Right hindlimb (tissue), 1 donor: ENCODE data around the gene ESRRG.
"Not testable (repeated sequence)": the region's sequence is repeated elsewhere in the genome, so short reads cannot be mapped to it uniquely, and the experiment has no call there.

Source experiments
- DNase-seq: peaks from one replicate; pipeline ENCODE4 v3.0.0-alpha.2; 2018

The ESRRG gene

DNA sequence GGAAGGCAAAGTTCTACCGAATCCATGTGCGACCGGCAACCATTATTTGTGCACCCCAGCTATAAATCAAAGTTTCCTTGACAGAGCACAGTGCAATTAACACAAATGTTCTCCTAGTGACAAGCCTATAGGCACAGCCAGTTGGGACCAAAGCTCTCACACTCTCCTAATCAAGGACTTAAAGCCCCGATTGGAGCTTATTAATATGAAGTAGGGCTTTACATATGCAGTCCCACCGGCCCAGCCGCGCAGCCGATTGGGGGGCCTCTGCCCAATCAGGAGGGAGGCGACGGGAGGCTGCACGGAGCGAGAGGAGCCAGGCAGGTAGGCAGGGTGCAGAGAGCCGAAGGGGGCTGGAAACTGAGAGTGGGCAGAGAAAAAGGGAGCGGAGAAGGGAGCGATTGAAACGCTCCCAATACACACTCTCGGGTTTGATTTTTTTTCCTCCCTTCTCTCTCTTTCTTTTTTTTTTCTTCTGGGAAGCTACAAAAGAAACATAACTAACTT is at the start of gene ESRRG:
Gene ESRRG, minus strand, starts transcription at position 156 of the 507 bp plus-strand sequence. Its CDS starts 130 bp downstream, at position 26.
- peak; percentile 57 for DNase-seq

DNA sequence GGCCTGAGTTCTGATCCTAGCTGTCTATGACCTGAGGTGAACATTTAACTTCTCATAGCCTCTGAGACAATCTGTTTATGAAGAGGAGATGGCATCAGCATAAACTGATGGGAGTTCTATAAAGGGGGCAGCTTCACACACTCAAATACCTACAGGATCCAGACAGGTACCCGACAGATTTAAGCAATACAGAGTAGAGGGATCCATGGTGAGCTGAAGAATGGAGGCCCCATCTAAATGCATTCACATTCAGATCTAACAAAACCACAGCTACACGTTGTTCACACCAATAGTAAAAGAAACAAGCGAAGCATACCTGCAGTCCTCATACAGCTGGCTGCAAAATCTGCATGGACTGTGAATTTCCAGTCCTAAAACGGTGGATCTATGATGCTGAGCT is 48.7 kb upstream of the ESRRG start:
- DNase-seq: no peak

GRCh38 chr1:216766633-216767327 is 43.6 kb upstream of the ESRRG start:
- no peak for DNase-seq

DNA sequence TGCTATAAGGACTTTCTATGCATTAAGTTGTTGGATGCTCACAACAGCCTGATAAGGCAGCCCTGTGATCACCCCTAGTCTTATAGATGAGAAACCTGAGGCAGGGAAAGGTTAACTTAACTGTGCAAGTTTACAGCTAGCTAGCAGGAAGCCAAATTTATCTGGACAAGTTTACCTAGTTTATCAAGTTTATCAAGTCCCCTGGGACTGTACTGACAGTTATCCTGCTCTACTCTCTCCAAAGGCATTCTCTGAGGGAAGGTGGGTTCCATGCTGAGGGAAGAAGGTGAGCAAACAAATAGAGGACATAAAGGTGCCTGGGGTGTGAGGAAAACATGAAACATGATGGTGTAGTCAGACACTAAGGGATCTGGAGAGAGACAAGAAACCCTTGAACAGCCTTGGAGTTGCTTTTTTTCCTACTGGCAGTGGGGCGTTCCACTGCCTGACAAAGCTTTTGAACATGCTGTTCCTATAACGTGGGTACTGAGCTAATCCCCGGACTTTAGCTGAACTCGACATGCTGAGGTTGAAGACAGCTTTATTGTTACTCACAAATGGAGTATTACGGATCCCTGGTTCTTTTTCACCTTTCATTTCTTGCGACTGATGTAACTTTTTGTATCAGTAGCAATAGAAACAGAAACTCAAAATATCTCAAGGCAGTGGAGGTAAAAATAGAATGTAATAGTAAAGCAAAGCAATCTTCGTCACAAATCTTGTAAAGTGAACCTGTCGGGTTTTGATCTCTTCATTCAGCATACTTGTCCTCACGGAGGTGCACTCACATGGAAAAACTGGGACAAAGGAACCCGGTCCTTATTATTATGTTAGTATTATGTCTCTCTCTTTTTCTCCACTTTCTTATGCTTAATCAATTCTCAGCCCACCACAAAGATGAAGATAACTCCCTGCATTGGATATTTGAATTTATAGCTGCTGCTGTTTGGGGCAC is 42.4 kb upstream of the ESRRG start:
- no peak for DNase-seq

DNA sequence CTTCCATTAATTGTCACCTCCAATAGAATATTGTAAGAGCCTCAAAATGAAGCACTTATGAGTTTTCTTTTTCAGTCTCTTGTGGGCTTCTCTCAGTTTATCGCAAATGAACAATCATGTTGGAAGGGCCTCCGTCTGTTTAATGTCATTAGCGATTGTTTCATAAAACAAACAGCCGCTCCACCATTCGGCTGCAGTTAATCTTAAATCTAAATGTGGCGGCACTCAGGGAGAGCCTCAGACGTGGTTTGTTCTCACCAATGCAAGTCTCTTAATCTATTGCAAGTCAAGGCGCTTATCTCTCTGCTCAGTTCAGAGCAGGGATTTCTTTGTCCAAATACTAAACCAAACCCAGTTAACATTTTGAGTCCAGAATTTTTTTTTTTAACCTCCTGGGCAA is 34.9 kb upstream of the ESRRG start:
- DNase-seq: no peak

- no peak for DNase-seq
These were observed 33.9 kb upstream of the ESRRG start for GRCh38 chr1:216757110-216757509.

GRCh38 chr1:216750961-216751360 is 27.7 kb upstream of the ESRRG start:
- DNase-seq: no peak

DNA sequence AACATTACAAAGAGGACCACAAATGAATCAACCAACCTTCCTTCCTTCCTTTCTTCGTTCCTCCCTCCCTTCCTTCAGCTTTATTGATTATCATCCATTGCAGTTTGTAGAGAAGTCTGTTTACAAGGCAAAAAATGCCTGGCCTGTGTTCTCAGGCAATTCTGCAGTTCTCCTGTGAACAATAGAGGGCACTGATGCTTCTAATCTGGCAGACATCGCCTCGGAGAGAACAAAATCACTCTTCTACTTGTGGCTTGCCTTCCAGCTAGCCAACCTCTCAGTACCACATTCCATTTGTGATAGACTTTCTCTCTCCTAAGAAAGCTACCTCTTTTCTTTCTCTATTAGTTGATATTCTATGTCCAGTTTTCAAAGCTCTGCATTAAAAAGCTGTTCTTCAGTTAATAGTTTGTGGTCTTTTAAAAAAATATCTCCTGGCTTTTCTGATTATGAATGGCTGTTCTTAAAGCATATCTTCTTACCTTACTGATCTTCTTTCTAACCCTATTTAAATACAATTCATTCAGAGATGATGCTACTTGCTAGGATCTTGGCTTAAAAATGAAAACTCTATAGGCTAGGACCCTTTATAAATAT is 26.9 kb upstream of the ESRRG start:
- peak; percentile 59 for DNase-seq

- peak; percentile 38 for DNase-seq
These were observed 26.0 kb upstream of the ESRRG start for GRCh38 chr1:216749232-216749631.

- no peak for DNase-seq
These were observed 19.4 kb upstream of the ESRRG start for GRCh38 chr1:216742625-216743024.

DNA sequence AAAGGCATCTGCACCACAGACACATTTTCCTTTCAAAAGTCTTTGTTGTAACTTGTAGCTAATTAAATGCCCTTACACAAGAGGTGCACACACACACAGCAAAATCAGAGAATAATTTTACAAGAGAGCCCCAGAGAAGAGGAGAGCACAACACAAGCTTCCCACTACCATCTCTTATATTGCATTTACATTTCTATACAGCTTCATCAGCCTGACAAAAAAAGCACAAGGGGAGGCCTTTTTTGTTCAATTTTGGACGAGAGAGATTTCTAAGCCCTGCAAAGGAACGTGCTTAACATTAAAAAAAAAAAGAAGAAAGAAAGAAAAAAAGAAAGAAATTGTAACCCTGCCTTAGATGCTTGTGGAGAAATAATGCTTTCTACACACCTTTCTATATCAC is 17.1 kb upstream of the ESRRG start:
- DNase-seq: no peak

DNA sequence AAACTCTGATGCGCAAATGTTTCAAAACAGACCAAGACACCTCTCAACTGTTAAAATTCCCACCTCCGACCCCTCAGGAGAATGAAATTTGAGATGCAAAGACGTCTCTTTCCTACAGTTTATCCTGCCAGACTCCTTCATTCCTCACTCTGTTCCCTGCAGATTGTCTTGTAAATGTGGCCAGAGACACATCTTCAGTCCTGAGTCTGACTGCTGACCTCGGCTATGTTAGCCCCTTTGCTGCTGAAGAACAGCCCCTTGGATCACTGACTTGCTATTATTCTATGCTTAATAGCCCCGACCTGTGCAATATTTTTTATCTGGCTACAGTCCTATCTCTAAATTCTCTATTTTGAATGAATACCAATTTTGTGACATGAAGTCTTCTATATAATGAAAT is 16.6 kb upstream of the ESRRG start:
- DNase-seq: no peak

DNA sequence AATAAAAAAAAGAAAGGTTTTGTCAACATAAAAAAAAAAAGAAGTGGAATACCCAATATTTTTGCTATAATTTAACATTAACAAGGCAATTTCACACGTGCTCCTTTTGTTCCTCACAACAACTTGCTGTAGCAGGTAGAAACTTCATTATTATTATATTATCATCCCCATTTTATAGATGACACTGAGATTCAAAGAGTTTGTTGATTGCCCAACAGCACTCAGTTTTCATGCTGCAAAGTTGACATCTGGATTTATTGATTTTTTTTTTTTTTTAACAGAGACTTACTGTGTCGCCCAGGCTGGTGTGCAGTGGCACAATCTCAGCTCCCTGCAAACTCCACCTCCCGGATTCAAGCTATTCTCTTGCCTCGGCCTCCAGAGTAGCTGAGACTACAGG is 8.9 kb upstream of the ESRRG start:
- DNase-seq: no peak

- DNase-seq: no peak
These were observed 8.3 kb upstream of the ESRRG start for GRCh38 chr1:216731562-216731961.

DNA sequence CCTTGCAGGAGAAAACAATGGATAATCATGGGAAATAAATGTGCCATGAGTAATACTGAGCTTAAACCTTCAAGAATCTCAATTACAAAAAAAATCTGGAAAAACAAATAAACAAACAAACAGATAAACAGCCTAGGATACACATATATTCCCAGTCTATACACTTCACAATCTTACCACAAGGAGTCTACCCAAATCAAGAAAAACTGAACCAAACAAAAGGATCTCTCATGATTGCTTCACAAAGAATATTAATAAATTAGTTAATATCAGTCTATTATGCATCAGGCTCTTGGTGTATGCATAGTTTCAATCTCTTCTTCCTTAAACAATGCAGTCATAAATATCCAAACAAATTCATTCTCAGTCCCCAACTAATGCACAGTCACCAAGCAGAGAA is 3.2 kb upstream of the ESRRG start:
- DNase-seq: no peak

- DNase-seq: no peak
These were observed 408 bp downstream of the ESRRG start for GRCh38 chr1:216722821-216723220.

DNA sequence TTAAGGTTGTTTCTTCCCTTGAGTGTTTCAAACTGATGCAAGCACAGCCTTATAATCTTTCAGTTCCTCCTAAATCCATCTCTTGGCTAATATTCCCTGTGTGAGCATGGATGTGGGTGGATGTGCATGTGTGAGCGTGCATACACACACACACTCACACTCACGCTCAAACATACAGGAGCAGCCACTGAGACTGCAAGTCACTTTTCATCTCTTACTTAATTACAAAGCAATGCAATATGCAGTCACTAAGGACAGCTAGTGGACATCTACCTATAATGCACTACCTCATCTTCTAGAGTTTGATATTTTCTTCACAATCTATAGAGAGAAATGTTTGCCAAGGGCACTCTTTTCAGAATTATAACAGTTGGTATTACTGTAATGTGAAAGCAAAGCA is 1.4 kb downstream of the ESRRG start:
- no peak for DNase-seq

GRCh38 chr1:216721062-216721461 is 2.2 kb downstream of the ESRRG start:
- DNase-seq: no peak

DNA sequence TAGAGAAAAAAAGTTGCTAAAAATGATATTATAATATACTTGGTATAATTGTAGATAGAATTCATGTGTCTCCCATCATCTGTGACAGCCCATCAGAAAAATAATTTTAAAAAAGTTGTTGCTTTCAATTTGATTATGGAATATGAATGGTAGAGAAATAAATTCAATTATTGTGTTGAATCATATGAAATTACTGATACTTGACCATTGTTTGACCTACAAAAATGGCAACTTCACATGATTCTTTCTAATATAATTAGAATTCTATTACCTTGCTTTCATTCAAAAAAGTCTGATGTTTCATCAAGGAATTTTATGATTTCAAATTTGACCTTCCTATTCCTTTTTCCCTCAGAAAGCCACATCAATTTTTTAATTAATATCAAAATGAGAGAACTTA is 11.5 kb downstream of the ESRRG start:
- no peak for DNase-seq

- no peak for DNase-seq
These were observed 12.5 kb downstream of the ESRRG start for GRCh38 chr1:216710598-216711333.

- no peak for DNase-seq
These were observed 13.2 kb downstream of the ESRRG start for GRCh38 chr1:216710055-216710454.

- DNase-seq: no peak
These were observed 17.6 kb downstream of the ESRRG start for GRCh38 chr1:216705676-216706075.

DNA sequence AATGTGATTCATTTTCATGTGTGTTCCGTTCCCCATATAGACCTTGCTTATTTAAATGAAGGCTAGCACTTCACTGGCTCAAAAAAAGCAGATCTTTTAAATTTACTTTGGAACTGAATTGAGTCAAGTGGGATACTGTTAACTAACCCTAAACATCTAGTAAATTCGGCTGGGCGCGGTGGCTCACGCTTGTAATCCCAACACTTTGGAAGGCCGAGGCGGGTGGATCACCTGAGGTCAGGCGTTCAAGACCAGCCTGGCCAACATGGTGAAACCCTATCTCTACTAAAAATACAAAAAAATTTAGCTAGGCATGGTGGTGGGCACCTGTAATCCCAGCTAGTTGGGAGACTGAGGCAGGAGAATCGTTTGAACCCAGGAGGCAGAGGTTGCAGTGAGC is 19.2 kb downstream of the ESRRG start:
- not testable (repeated sequence) for DNase-seq
